ENCODE data around the gene SMG7. TPM values are rescaled to one million over a fixed set of nuclear protein-coding genes. Genes with fewer than 3 reads are reported as not detected.

Gene SMG7
- polyA plus RNA-seq, 2 of the 4 experiments (the other 2 are of a cell fraction): 27.2 to 51.3 TPM

- 79% methylated on average over 5 of the region's 5 CpGs for WGBS (ENCODE audit: missing lambda C conversion rate)
- Histone ChIP-seq H3K9me3 (no peaks in the 10 kb centered on the region), H3K27ac (no peak overlapping the region), H3K4me2 (no peak overlapping the region), H3K4me3 (no peak overlapping the region), H3K4me1 (peaks cover 8% of the 10 kb centered on the region; the same call in 2 of the 3 replicates)
- ChIA-PET POLR2A (no interaction called here), CTCF (interaction anchor here (0.8 kb wide), 1 partner anchor 26 kb away, joined by 5 read pairs; no protein-coding TSS in a partner anchor)
- ATAC-seq (no peak), FAIRE-seq (no peak), DNase-seq (ENCODE audit: low read depth in 1 of 2, low spot score in 1 of 2) (no peak)
- TF ChIP-seq SMC3 (IDR thresholded peaks at IDR 0.05) (no peak), POLR2A (IDR thresholded peaks at IDR 0.05; ENCODE audit: low read length) (no peak), PHF8 (IDR thresholded peaks at IDR 0.05; ENCODE audit: borderline replicate concordance, low read depth) (no peak), JUN (IDR thresholded peaks at IDR 0.05) (no peak), CHD2 (IDR thresholded peaks at IDR 0.05; ENCODE audit: low read length, partially characterized antibody) (no peak), KDM5A (IDR thresholded peaks at IDR 0.05) (no peak)
- TF ChIP-seq, protein P1, sequence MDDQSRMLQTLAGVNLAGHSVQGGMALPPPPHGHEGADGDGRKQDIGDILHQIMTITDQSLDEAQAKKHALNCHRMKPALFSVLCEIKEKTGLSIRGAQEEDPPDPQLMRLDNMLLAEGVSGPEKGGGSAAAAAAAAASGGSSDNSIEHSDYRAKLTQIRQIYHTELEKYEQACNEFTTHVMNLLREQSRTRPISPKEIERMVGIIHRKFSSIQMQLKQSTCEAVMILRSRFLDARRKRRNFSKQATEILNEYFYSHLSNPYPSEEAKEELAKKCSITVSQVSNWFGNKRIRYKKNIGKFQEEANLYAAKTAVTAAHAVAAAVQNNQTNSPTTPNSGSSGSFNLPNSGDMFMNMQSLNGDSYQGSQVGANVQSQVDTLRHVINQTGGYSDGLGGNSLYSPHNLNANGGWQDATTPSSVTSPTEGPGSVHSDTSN (IDR thresholded peaks at IDR 0.05): no peak
Observed at GRCh38 chr1:183596500-183596899, 124.2 kb downstream of the SMG7 start.

DNA sequence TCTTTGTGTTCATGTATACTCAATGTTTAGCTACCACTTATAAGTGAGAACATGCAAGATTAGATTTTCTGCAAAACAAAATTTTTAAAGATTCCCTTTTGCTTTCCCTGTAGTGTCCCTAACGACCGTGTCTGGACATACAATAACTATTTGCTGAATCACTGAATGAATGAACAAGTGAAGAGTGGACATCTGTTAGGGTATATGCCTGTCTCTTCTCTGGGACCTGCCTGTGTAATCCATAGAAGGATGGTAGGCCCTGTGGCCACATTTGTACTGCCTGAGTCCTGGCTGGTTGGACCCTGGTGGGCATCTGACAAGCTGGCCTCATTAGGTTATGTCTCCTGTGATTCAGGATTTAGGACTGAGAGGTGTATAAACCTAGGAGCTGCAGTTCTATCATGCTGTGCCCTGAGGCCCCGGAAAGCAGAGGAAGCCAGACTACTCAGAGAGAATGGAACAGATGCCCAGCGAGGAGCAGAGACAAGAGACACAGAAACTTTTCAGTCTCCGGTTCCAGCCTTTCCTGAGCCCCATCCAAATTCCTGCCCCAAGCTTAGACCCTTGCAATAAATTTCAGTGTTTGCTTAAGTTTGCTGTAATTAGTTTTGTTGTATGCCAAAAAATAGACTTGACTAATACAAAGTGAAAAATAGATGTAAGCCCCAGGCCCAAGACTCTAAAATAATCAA is 125.5 kb downstream of the SMG7 start:
- ChIA-PET POLR2A (no interaction called here), CTCF (no interaction called here)
- TF ChIP-seq TFCP2L1 (CRISPR knock-in tag; IDR thresholded peaks at IDR 0.05): no peak
- TF ChIP-seq RARB (CRISPR knock-in tag; IDR thresholded peaks at IDR 0.05): no peak
- no peaks in the 10 kb centered on the region for H3K9me3 ChIP-seq
- FAIRE-seq (no peak), ATAC-seq (no peak; a peak in 2 of 6 replicates), DNase-seq (ENCODE audit: low read depth in 1 of 2, low spot score in 1 of 2) (no peak)
- no peak overlapping the region for H3K4me3 ChIP-seq
- peaks cover 8% of the 10 kb centered on the region; the same call in 2 of the 3 replicates for H3K4me1 ChIP-seq
- 78% methylated on average over 5 of the region's 5 CpGs for WGBS (ENCODE audit: missing lambda C conversion rate)
- H3K27ac ChIP-seq: no peak overlapping the region
- H3K4me2 ChIP-seq: no peak overlapping the region

DNA sequence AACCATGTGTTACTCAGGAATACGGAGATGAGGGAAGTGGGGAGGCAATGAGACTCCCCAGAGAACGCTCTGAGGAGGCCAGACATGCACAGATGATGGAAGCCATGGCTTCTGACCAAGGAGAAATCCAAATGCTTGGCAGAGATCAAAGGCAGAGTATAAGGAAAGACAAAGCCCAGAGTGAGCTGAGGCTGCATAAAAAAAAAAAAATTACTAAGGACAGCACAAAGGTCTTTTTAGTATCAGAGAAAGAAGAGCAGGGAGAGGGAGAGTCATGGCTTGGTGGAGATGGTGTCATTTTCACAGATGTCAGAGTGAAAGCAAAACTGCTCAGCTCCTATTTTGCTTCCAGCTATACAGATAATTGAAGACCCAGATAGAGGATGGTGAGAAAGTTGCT is 126.1 kb downstream of the SMG7 start:
- 51% methylated on average over 2 of the region's 2 CpGs for WGBS (ENCODE audit: missing lambda C conversion rate)
- ATAC-seq (no peak), DNase-seq (ENCODE audit: low read depth in 1 of 2, low spot score in 1 of 2) (no peak), FAIRE-seq (no peak)
- POLR2A ChIA-PET: interaction anchor here (0.7 kb wide), 1 partner anchor 13 kb away, joined by 3 read pairs; no protein-coding TSS in a partner anchor
- TF ChIP-seq POLR2AphosphoS2 (conservative IDR thresholded peaks at IDR 0.05; ENCODE audit: low read length): no peak
- TF ChIP-seq, protein P1 (IDR thresholded peaks at IDR 0.05): no peak
- TF ChIP-seq RARB (CRISPR knock-in tag; IDR thresholded peaks at IDR 0.05): no peak
- no peak for TF ChIP-seq HOXA7 (CRISPR knock-in tag; IDR thresholded peaks at IDR 0.05)
- TF ChIP-seq EHMT2 (IDR thresholded peaks at IDR 0.05; ENCODE audit: low read depth): no peak
- TF ChIP-seq GATA3 (IDR thresholded peaks at IDR 0.05; ENCODE audit: borderline replicate concordance): no peak
- TF ChIP-seq REST (IDR thresholded peaks at IDR 0.05): no peak
- TF ChIP-seq CHD2 (IDR thresholded peaks at IDR 0.05; ENCODE audit: low read length, partially characterized antibody): no peak
- no peak for TF ChIP-seq EP300 (IDR thresholded peaks at IDR 0.05)
- no peak for TF ChIP-seq HOXB13 (CRISPR knock-in tag; IDR thresholded peaks at IDR 0.05; ENCODE audit: low read depth)
- no peak for TF ChIP-seq ELK1 (IDR thresholded peaks at IDR 0.05; ENCODE audit: low read depth, low read length)
- no peak for TF ChIP-seq CTCF (IDR thresholded peaks at IDR 0.05)
- no peak for TF ChIP-seq FOSB (CRISPR knock-in tag; IDR thresholded peaks at IDR 0.05)
- no peak for TF ChIP-seq CBX8 (IDR thresholded peaks at IDR 0.05)
- no peak for TF ChIP-seq ZSCAN20 (CRISPR knock-in tag; IDR thresholded peaks at IDR 0.05)
- H3K4me1 ChIP-seq: peaks cover 8% of the 10 kb centered on the region; the same call in 2 of the 3 replicates
- CTCF ChIA-PET: interaction anchor here (1.0 kb wide), 1 partner anchor 11 kb away, joined by 3 read pairs; no protein-coding TSS in a partner anchor
- no peak overlapping the region for H3K4me3 ChIP-seq
- no peaks in the 10 kb centered on the region for H3K9me3 ChIP-seq
- H3K27ac ChIP-seq: no peak overlapping the region
- no peak overlapping the region for H3K4me2 ChIP-seq
